Mucosa of descending colon (tissue), 3 donors: ENCODE results near the gene TRNAU1AP. TPM values are rescaled to one million over a fixed set of nuclear protein-coding genes. Genes with fewer than 3 reads are reported as not detected.
A peak's percentile ranks its signal among the peaks of the same experiment; 100 is the strongest.
"Not testable (repeated sequence)": the region's sequence is repeated elsewhere in the genome, so short reads cannot be mapped to it uniquely, and the experiment has no call there.

Experiments
- ATAC-seq: fragments of 200-7000 bp; cut with Tn5 transposase; one replicate; pipeline ENCODE4 v1.9.1; 2020; ENCODE audit warnings: mild to moderate bottlenecking, moderate library complexity
- DNase-seq, 3 donors: peaks; one replicate each; pipeline ENCODE4 v3.0.0-alpha.2; 2020
- H3K36me3 ChIP-seq: fragments of 200-600 bp; one replicate; pipeline ENCODE4 v1.8.0; 2021; ENCODE audit warnings: low read depth, mild to moderate bottlenecking
- H3K4me1 ChIP-seq: fragments of 200-600 bp; one replicate; pipeline ENCODE4 v1.8.0; 2021; ENCODE audit warnings: low read depth, mild to moderate bottlenecking
- H3K4me3 ChIP-seq: fragments of 200-600 bp; one replicate; pipeline ENCODE4 v1.8.0; 2021; ENCODE audit warnings: mild to moderate bottlenecking
- H3K9me3 ChIP-seq: fragments of 200-600 bp; one replicate; pipeline ENCODE4 v1.8.0; 2021; ENCODE audit warnings: mild to moderate bottlenecking
- CTCF ChIP-seq: fragments of 200-600 bp; IDR thresholded peaks from one replicate; pipeline ENCODE4 v1.8.0; 2022; ENCODE audit warnings: antibody characterized with exemption, mild to moderate bottlenecking
- intact Hi-C, 2 donors: fragments of 100-400 bp; cut with DNase I in 1 of 2; cut with micrococcal nuclease in 1 of 2; formaldehyde crosslinking; loops; one replicate each; pipeline versions ENCODE4 v1.11.0 to v1.11.1; 2022; cut with DNase I, micrococcal nuclease
- total RNA-seq, 3 donors: library from RNA; stranded (reverse); fragmentation: NEBNext Ultra II Directional in 2 of 3; extraction: Animal tissue kit (Norgen Biotek cat#: 25700) in 2 of 3; gene quantifications; one replicate each; pipeline versions ENCODE4 v1.2.1 to v1.2.4, GENCODE V29; 2021 to 2023
- donor health status: DM: no; HTN: no; CAD: no; lungs with moderate emphysema.
- donor health status: DM: no; HTN: no; CAD: no.
- donor health status: DM: no; HTN: yes; CAD: no.

The TRNAU1AP gene
- total RNA-seq, 3 donors from 2014 or later: 13.1 to 20.9 (median 16.0) TPM

GRCh38 chr1:28592321-28593071, 39.6 kb downstream of the TRNAU1AP start:
- peaks cover 8% of the 10 kb centered on the region for H3K4me1 ChIP-seq
- TF ChIP-seq CTCF: no peak
- peak overlapping the region; percentile 11 for H3K4me3 ChIP-seq
- no peaks in the 10 kb centered on the region for H3K36me3 ChIP-seq
- intact Hi-C loops: no loop called here
- DNase-seq: peak; percentile 23 to 58 (median 52)
- H3K9me3 ChIP-seq: no peaks in the 10 kb centered on the region
- peak; percentile 45 for ATAC-seq

GRCh38 chr1:28593988-28594356, 41.1 kb downstream of the TRNAU1AP start:
- intact Hi-C loops, DNase-seq, H3K9me3 ChIP-seq, ATAC-seq, H3K4me1 ChIP-seq, H3K36me3 ChIP-seq, H3K4me3 ChIP-seq: not testable (repeated sequence)

- H3K9me3 ChIP-seq, H3K4me1 ChIP-seq, DNase-seq, H3K4me3 ChIP-seq, H3K36me3 ChIP-seq, ATAC-seq, intact Hi-C loops: not testable (repeated sequence)
Measured at GRCh38 chr1:28594686-28595411, 42.0 kb downstream of the TRNAU1AP start.

GRCh38 chr1:28595412-28596191, 42.7 kb downstream of the TRNAU1AP start:
- DNase-seq (no peak), ATAC-seq (no peak)
- no peaks in the 10 kb centered on the region for H3K36me3 ChIP-seq
- peaks cover 3% of the 10 kb centered on the region for H3K4me1 ChIP-seq
- TF ChIP-seq CTCF: no peak
- no peaks in the 10 kb centered on the region for H3K9me3 ChIP-seq
- H3K4me3 ChIP-seq: no peak overlapping the region
- intact Hi-C loops: no loop called here

GRCh38 chr1:28596276-28596675, 43.4 kb downstream of the TRNAU1AP start:
- H3K4me1 ChIP-seq, H3K9me3 ChIP-seq, ATAC-seq, H3K36me3 ChIP-seq, DNase-seq, H3K4me3 ChIP-seq, intact Hi-C loops: not testable (repeated sequence)

- ATAC-seq: no peak
- no peaks in the 10 kb centered on the region for H3K36me3 ChIP-seq
- DNase-seq: no peak
- intact Hi-C loops: loop anchor here (10.0 kb wide), 2 partner anchors 77 to 87 kb away; no protein-coding TSS in a partner anchor
- no peaks in the 10 kb centered on the region for H3K4me1 ChIP-seq
- no peak overlapping the region for H3K4me3 ChIP-seq
- H3K9me3 ChIP-seq: no peaks in the 10 kb centered on the region
- no peak for TF ChIP-seq CTCF
Measured at GRCh38 chr1:28601696-28602095, 48.8 kb downstream of the TRNAU1AP start.
